ENCODE data around the gene OMA1.
"Not testable (repeated sequence)": the region's sequence is repeated elsewhere in the genome, so short reads cannot be mapped to it uniquely, and the experiment has no call there.

OMA1 gene

GRCh38 chr1:58573705-58574591 is 27.4 kb upstream of the OMA1 start:
- DNase-seq (ENCODE audit: low read depth in 2 of 2) = peak in 1 of 2 donors; percentile 19

GRCh38 chr1:58573138-58573537 is 26.6 kb upstream of the OMA1 start:
- DNase-seq (ENCODE audit: low read depth in 2 of 2) = no peak

GRCh38 chr1:58572690-58573089 is 26.2 kb upstream of the OMA1 start:
- no peak for DNase-seq (ENCODE audit: low read depth in 2 of 2)

- DNase-seq (ENCODE audit: low read depth in 2 of 2) = no peak
These were observed 25.1 kb upstream of the OMA1 start for GRCh38 chr1:58571616-58572015.

- no peak for DNase-seq (ENCODE audit: low read depth in 2 of 2)
These were observed 24.3 kb upstream of the OMA1 start for GRCh38 chr1:58570817-58571216.

- no peak for DNase-seq (ENCODE audit: low read depth in 2 of 2)
These were observed 23.6 kb upstream of the OMA1 start for GRCh38 chr1:58570094-58570493.

GRCh38 chr1:58568911-58569310 is 22.4 kb upstream of the OMA1 start:
- DNase-seq (ENCODE audit: low read depth in 2 of 2) = no peak

GRCh38 chr1:58568271-58568860 is 21.8 kb upstream of the OMA1 start:
- DNase-seq (ENCODE audit: low read depth in 2 of 2) = no peak

GRCh38 chr1:58566339-58566738 is 19.8 kb upstream of the OMA1 start:
- no peak for DNase-seq (ENCODE audit: low read depth in 2 of 2)

- not testable (repeated sequence) for DNase-seq (ENCODE audit: low read depth in 2 of 2)
These were observed 17.2 kb upstream of the OMA1 start for GRCh38 chr1:58563715-58564114.

GRCh38 chr1:58561633-58562032 is 15.1 kb upstream of the OMA1 start:
- DNase-seq (ENCODE audit: low read depth in 2 of 2) = no peak

- no peak for DNase-seq (ENCODE audit: low read depth in 2 of 2)
These were observed 8.9 kb upstream of the OMA1 start for GRCh38 chr1:58555393-58555792.

- no peak for DNase-seq (ENCODE audit: low read depth in 2 of 2)
These were observed 4.9 kb upstream of the OMA1 start for GRCh38 chr1:58551186-58552140.

- DNase-seq (ENCODE audit: low read depth in 2 of 2) = not testable (repeated sequence)
These were observed 2.8 kb upstream of the OMA1 start for GRCh38 chr1:58549291-58549690.

- DNase-seq (ENCODE audit: low read depth in 2 of 2) = no peak
These were observed 1.8 kb upstream of the OMA1 start for GRCh38 chr1:58548371-58548770.

GRCh38 chr1:58545591-58546519 is 671 bp downstream of the OMA1 start:
- DNase-seq (ENCODE audit: low read depth in 2 of 2) = peak; percentile 70 to 73

- DNase-seq (ENCODE audit: low read depth in 2 of 2) = no peak
These were observed 3.3 kb downstream of the OMA1 start for GRCh38 chr1:58543260-58543659.

- no peak for DNase-seq (ENCODE audit: low read depth in 2 of 2)
These were observed 7.0 kb downstream of the OMA1 start for GRCh38 chr1:58539553-58539952.

- DNase-seq (ENCODE audit: low read depth in 2 of 2) = no peak
These were observed 7.7 kb downstream of the OMA1 start for GRCh38 chr1:58538821-58539220.

- not testable (repeated sequence) for DNase-seq (ENCODE audit: low read depth in 2 of 2)
These were observed 14.7 kb downstream of the OMA1 start for GRCh38 chr1:58531842-58532241.

- no peak for DNase-seq (ENCODE audit: low read depth in 2 of 2)
These were observed 17.2 kb downstream of the OMA1 start for GRCh38 chr1:58529284-58529683.
